ES-I3 (cell line): Measurements from ENCODE around the gene PIK3CG.
"Not testable (repeated sequence)": the region's sequence is repeated elsewhere in the genome, so short reads cannot be mapped to it uniquely, and the experiment has no call there.

Experiments
- H3K36me3 ChIP-seq: 2 replicates; pipeline ENCODE4 v1.6.1; 2013; ENCODE audit warnings: mild to moderate bottlenecking, low read length, control low read depth, moderate library complexity; ENCODE audit not compliant: insufficient read depth
- H3K4me1 ChIP-seq: 2 replicates; pipeline ENCODE4 v1.6.1; 2013; ENCODE audit warnings: mild to moderate bottlenecking, control low read depth, low read length; ENCODE audit not compliant: insufficient read depth
- H3K9ac ChIP-seq: 2 replicates; pipeline ENCODE4 v1.6.1; 2013; ENCODE audit warnings: low read depth, mild to moderate bottlenecking, low read length, moderate library complexity
- H3K9me3 ChIP-seq: 2 replicates; pipeline ENCODE4 v1.6.1; 2013; ENCODE audit warnings: mild to moderate bottlenecking, low read length, moderate library complexity; ENCODE audit not compliant: control insufficient read depth, insufficient read depth

The PIK3CG gene

GRCh38 chr7:106865130-106866041 is at the start of gene PIK3CG:
Gene PIK3CG (plus strand): TSS chr7:106865282. CDS start chr7:106867562, 2,280 bp downstream.
- peaks cover 4% of the 10 kb centered on the region; the same call in 1 of the 2 replicates for H3K4me1 ChIP-seq
- H3K36me3 ChIP-seq, result no peaks in the 10 kb centered on the region
- no peak within 1 kb of the TSS for H3K9ac ChIP-seq
- H3K9me3 ChIP-seq, result no peaks in the 10 kb centered on the region

DNA sequence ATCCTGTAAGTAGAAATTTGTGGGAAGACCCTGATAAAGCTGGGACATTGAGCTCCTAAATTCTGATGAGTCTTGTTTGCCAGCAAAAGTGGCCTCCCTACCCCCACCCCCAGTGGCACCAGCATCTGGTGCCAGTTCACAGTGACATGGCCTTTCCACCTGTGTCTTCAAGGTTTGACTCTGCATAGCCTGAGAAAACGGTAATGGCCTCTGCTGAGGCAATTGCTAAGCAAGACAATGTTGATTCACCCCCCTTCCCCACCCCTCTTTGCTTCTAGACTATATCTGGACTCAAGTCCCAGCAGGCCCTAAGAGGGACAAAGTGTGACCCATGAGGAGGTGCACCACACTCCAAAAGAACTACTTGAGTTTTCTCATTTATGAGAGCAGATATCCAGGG is 48.0 kb upstream of the PIK3CG start:
- H3K36me3 ChIP-seq, result no peaks in the 10 kb centered on the region
- no peaks in the 10 kb centered on the region for H3K9me3 ChIP-seq
- no peaks in the 10 kb centered on the region; the same call in 1 of the 2 replicates for H3K4me1 ChIP-seq
- no peak overlapping the region for H3K9ac ChIP-seq

DNA sequence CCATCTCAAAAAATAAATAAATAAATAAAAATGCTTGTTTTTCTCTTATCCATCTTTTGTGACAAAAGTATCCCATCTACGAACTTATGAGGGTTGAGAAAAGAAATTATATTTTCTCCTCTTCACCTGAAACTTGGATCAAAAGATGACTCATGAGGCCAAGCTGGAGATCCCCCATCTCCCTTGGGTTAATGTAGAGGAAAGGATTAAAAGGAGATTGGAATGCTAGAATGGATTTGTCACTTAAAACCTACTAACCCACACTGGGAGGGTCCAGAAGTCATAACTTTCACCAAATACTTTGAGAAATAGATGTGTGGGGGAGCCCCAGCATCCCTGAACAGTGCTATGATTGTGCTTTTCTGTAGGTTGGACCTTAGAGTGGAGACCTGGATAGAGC is 46.3 kb upstream of the PIK3CG start:
- Histone ChIP-seq H3K9ac (no peak overlapping the region), H3K4me1 (no peaks in the 10 kb centered on the region; the same call in 1 of the 2 replicates), H3K36me3 (no peaks in the 10 kb centered on the region), H3K9me3 (no peaks in the 10 kb centered on the region)

DNA sequence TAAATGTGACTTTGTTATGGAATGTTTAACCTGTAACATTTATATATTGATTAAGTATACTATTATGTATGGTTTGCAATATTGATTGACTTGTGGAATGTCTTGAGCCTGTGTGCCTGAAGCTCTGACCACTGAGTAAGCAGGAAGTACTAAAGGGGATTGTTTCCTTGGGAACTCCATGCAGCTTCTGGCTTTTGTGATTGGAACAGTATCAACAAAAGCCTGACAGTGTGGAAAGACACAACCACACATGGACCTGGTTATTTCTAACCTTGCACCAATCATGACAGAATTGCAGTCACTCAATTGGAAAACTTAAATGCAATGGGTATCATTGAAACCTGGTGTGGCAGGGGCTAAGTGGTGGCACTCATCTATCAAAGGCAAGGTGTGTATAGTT is 45.5 kb upstream of the PIK3CG start:
- no peaks in the 10 kb centered on the region for H3K36me3 ChIP-seq

DNA sequence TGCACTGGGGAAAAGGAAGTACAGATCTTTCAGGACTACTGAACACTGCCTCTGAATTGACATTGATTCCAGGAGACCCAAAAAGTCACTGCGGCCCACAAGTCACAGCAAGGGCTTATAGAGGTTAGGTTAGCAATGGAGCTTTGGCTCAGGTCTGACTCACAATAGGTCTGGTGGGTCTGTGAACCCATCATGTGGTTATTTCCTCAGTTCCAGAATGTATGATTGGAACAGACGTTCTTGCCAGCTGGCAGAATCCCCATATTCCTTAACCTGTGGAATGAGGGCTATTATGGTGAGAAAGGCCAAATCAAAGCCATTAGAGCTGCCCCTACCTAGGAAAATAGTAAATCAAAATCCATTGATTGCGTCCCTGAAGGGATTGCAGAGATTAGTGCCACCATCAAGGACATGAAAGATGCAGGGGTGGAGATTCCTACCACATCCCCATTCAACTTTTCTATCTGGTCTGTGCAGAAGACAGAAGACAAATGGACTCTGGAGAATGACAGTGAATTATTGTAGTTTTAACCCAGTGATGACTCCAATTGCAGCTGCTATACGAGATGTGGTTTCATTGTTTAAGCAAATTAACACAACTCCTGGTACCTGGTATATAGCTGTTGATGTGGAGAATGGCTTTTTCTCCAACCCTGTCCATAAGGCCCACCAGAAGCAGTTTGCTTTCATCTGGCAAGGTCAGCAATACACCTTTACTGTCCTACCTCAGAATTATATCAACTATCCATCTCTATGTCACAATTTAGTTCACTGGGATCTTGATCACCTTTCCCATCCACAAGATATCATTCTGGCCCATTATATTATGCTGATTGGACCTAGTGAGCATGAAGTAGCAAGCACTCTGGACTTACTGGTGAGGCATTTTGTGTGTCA is 44.5 kb upstream of the PIK3CG start:
- H3K4me1 ChIP-seq, result no peaks in the 10 kb centered on the region
- H3K9me3 ChIP-seq, result no peaks in the 10 kb centered on the region

More for the DNA sequence above, 45.5 kb upstream of the PIK3CG start:
- no peak overlapping the region for H3K9ac ChIP-seq
- no peaks in the 10 kb centered on the region for H3K9me3 ChIP-seq
- H3K4me1 ChIP-seq, result no peaks in the 10 kb centered on the region

DNA sequence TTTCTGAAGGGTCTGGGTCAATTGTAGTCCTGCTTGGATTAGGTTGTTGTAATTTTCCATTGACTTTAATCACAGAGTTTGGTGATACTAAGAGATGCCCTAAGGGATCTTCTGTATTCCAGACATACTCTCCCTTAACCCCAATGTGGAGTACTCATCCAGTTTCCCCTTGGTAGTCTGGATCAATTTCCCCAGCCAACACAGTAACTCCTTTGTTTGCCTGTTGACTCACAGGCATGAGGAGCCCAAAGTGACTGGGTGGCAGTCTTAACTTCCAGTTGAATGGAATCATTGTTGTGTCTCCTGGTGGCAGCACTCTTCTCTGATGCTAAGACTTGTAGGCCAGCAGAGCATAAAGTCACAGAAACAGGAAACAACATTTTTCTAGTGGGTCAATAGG is 41.5 kb upstream of the PIK3CG start:
- Histone ChIP-seq H3K9me3 (no peaks in the 10 kb centered on the region), H3K4me1 (no peaks in the 10 kb centered on the region), H3K9ac (no peak overlapping the region), H3K36me3 (no peaks in the 10 kb centered on the region)

More for the DNA sequence above, 44.5 kb upstream of the PIK3CG start:
- Histone ChIP-seq H3K36me3 (no peaks in the 10 kb centered on the region), H3K9ac (no peak overlapping the region)

DNA sequence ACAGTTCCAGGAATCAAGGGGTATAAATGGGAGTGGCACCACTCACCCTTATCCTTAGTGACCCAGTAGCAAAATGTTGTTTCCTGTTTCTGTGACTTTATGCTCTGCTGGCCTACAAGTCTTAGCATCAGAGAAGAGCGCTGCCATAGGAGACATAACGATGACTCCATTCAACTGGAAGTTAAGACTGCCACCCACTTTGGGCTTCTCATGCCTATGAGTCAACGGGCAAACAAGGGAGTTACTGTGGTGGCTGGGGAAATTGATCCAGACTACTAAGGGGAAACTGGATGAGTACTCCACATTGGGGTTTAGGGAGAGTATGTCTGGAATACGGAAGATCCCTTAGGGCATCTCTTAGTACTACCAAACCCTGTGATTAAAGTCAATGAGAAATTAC is 40.6 kb upstream of the PIK3CG start:
- H3K4me1 ChIP-seq, result no peaks in the 10 kb centered on the region
- no peak overlapping the region for H3K9ac ChIP-seq
- no peaks in the 10 kb centered on the region for H3K36me3 ChIP-seq
- H3K9me3 ChIP-seq, result no peaks in the 10 kb centered on the region

GRCh38 chr7:106827626-106828025 is 37.5 kb upstream of the PIK3CG start:
- no peaks in the 10 kb centered on the region for H3K4me1 ChIP-seq
- H3K9me3 ChIP-seq, result no peaks in the 10 kb centered on the region
- no peak overlapping the region for H3K9ac ChIP-seq
- H3K36me3 ChIP-seq, result no peaks in the 10 kb centered on the region

GRCh38 chr7:106829496-106829895 is 35.6 kb upstream of the PIK3CG start:
- no peaks in the 10 kb centered on the region for H3K9me3 ChIP-seq
- no peak overlapping the region for H3K9ac ChIP-seq
- H3K4me1 ChIP-seq, result no peaks in the 10 kb centered on the region
- no peaks in the 10 kb centered on the region for H3K36me3 ChIP-seq

DNA sequence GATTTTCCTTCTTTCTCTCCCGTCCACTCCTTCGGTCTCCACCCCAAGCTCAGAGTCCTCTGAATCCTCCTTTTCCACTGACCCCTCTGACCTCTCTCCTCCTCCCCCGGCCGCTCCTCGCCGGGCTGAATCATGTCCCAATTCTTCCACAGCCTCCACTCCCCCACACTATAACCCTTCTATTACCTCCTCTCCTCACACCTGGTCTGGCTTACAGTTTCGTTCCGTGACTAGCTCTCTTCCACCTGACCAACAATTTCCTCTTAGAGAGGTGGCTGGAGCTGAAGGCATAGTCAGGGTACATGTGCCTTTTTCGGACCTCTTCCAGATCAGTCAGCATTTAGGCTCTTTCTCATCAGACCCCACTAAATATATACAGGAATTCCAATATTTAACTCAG is 34.2 kb upstream of the PIK3CG start:
- H3K4me1 ChIP-seq, H3K36me3 ChIP-seq, H3K9ac ChIP-seq, H3K9me3 ChIP-seq: not testable (repeated sequence)

DNA sequence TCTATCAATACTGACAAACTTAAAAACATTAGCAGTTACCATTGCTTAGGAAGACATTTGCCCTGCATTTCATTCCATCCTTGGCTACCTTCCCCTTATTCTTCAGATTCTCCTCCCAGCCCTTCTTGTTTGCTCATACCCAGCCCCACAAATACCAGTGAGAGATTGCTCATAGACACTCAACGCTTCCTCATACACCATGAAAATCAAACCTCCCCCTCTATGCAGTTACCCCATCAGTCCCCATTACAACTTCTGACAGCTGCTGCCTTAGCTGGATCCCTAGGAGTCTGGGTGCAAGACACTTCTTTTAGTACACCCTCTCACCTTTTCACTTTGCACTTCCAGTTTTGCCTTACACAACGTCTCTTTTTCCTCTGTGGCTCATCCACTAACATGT is 28.3 kb upstream of the PIK3CG start:
- Histone ChIP-seq H3K4me1 (peaks cover 8% of the 10 kb centered on the region), H3K9me3 (no peaks in the 10 kb centered on the region; the same call in 1 of the 2 replicates), H3K9ac (no peak overlapping the region), H3K36me3 (no peaks in the 10 kb centered on the region)

DNA sequence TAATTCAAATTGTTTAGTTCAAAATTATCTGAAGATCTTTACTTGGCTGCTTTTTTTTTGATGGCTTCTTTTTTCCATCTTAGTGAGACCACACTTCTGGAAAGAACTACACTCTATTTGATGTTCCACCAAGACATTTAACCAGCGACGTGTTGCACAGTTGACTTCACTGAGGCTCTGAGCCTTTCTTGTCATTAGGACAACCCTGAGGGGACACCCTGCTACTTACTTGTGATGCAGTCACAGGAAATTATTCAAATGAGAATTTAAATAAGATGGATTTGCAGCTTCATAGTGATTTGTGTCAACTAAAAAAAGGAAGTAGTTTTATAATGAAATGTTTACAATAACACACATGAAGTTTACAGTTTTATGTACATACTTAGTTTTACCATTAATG is 25.6 kb upstream of the PIK3CG start:
- Histone ChIP-seq H3K9ac (no peak overlapping the region), H3K9me3 (no peaks in the 10 kb centered on the region; the same call in 1 of the 2 replicates), H3K4me1 (peaks cover 14% of the 10 kb centered on the region), H3K36me3 (no peaks in the 10 kb centered on the region)

DNA sequence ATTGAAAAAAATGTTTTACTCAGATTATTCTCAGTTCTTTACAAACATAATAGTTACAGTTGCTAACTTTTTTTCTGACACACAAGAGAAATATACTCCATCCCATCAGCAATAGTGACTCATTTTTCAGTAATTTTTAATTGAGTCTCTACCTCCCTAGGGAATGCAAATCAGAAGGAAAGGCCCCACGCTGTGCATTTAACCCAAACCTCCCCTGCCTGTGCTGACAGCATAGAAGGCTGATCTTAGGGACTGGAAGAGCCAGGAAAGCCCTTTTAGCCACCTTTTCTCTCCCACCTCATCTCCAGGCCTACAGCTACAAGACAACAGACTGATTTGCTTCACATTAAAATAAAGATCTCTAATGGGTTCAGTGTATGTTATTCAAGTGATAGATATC is 24.7 kb upstream of the PIK3CG start:
- Histone ChIP-seq H3K9me3 (no peaks in the 10 kb centered on the region; the same call in 1 of the 2 replicates), H3K36me3 (no peaks in the 10 kb centered on the region), H3K4me1 (peaks cover 14% of the 10 kb centered on the region), H3K9ac (no peak overlapping the region)

- no peaks in the 10 kb centered on the region for H3K9me3 ChIP-seq
- H3K4me1 ChIP-seq, result peaks cover 14% of the 10 kb centered on the region
- H3K9ac ChIP-seq, result no peak overlapping the region
- no peaks in the 10 kb centered on the region for H3K36me3 ChIP-seq
Observed at GRCh38 chr7:106841896-106842390, 23.1 kb upstream of the PIK3CG start.
